Measurements from ENCODE around the gene TRAPPC12. TPM values are rescaled to one million over a fixed set of nuclear protein-coding genes. Genes with fewer than 3 reads are reported as not detected.

The TRAPPC12 gene
- total RNA-seq, 1 donor from 2014 or later: 121 TPM

GRCh38 chr2:3392216-3392615, 12.7 kb downstream of the TRAPPC12 start:
- Mint-ChIP-seq H3K4me1 (ENCODE audit: low read depth) (no peaks in the 10 kb centered on the region), H3K4me3 (ENCODE audit: low read depth) (no peak overlapping the region), H3K36me3 (ENCODE audit: insufficient read depth) (peaks cover 57% of the 10 kb centered on the region), H3K27me3 (no peaks in the 10 kb centered on the region), H3K27ac (no peak overlapping the region), H3K9me3 (ENCODE audit: low read depth) (peaks cover 17% of the 10 kb centered on the region)
- no peak for DNase-seq (ENCODE audit: low spot score, unreplicated experiment)
- TF ChIP-seq CTCF (IDR thresholded peaks at IDR 0.05; ENCODE audit: unreplicated experiment): no peak

- Mint-ChIP-seq H3K4me1 (ENCODE audit: low read depth) (no peaks in the 10 kb centered on the region), H3K36me3 (ENCODE audit: insufficient read depth) (peaks cover 48% of the 10 kb centered on the region), H3K9me3 (ENCODE audit: low read depth) (peaks cover 17% of the 10 kb centered on the region), H3K27ac (no peak overlapping the region), H3K27me3 (no peaks in the 10 kb centered on the region), H3K4me3 (ENCODE audit: low read depth) (no peak overlapping the region)
- no peak for TF ChIP-seq CTCF (IDR thresholded peaks at IDR 0.05; ENCODE audit: unreplicated experiment)
- DNase-seq (ENCODE audit: low spot score, unreplicated experiment): no peak
Observed at GRCh38 chr2:3396920-3397559, 17.5 kb downstream of the TRAPPC12 start.

GRCh38 chr2:3398857-3399256, 19.4 kb downstream of the TRAPPC12 start:
- no peak for DNase-seq (ENCODE audit: low spot score, unreplicated experiment)
- no peak overlapping the region for H3K4me3 Mint-ChIP-seq (ENCODE audit: low read depth)
- no peak overlapping the region for H3K27ac Mint-ChIP-seq
- H3K9me3 Mint-ChIP-seq (ENCODE audit: low read depth): peaks cover 17% of the 10 kb centered on the region
- no peaks in the 10 kb centered on the region for H3K4me1 Mint-ChIP-seq (ENCODE audit: low read depth)
- H3K36me3 Mint-ChIP-seq (ENCODE audit: insufficient read depth): peaks cover 41% of the 10 kb centered on the region
- no peaks in the 10 kb centered on the region for H3K27me3 Mint-ChIP-seq
- no peak for TF ChIP-seq CTCF (IDR thresholded peaks at IDR 0.05; ENCODE audit: unreplicated experiment)

- H3K27me3 Mint-ChIP-seq: no peaks in the 10 kb centered on the region
- DNase-seq (ENCODE audit: low spot score, unreplicated experiment): no peak
Observed at GRCh38 chr2:3399381-3399780, 19.9 kb downstream of the TRAPPC12 start.

GRCh38 chr2:3399829-3400228, 20.3 kb downstream of the TRAPPC12 start:
- no peak for DNase-seq (ENCODE audit: low spot score, unreplicated experiment)
- TF ChIP-seq CTCF (IDR thresholded peaks at IDR 0.05; ENCODE audit: unreplicated experiment): no peak
- Mint-ChIP-seq H3K36me3 (ENCODE audit: insufficient read depth) (peaks cover 36% of the 10 kb centered on the region), H3K4me1 (ENCODE audit: low read depth) (no peaks in the 10 kb centered on the region), H3K27me3 (no peaks in the 10 kb centered on the region), H3K27ac (no peak overlapping the region), H3K9me3 (ENCODE audit: low read depth) (peaks cover 14% of the 10 kb centered on the region), H3K4me3 (ENCODE audit: low read depth) (no peak overlapping the region)

More at GRCh38 chr2:3399381-3399780, 19.9 kb downstream of the TRAPPC12 start:
- Mint-ChIP-seq H3K9me3 (ENCODE audit: low read depth) (peaks cover 17% of the 10 kb centered on the region), H3K36me3 (ENCODE audit: insufficient read depth) (peaks cover 38% of the 10 kb centered on the region), H3K4me3 (ENCODE audit: low read depth) (no peak overlapping the region), H3K27ac (no peak overlapping the region), H3K4me1 (ENCODE audit: low read depth) (no peaks in the 10 kb centered on the region)
- no peak for TF ChIP-seq CTCF (IDR thresholded peaks at IDR 0.05; ENCODE audit: unreplicated experiment)

All from progenitor cell of endocrine pancreas (in vitro differentiated cells).